HG03064 (cell line): ENCODE data around the gene FREY1.

Source experiments
- ATAC-seq: cut with Tn5 transposase; IDR thresholded peaks from one replicate; pipeline ENCODE4 v1.9.1; 2021; ENCODE audit warnings: low read depth; ENCODE audit not compliant: unreplicated experiment

The FREY1 gene

GRCh38 chr11:45897556-45897955 is 9.5 kb downstream of the FREY1 start:
- no peak for ATAC-seq

- no peak for ATAC-seq
Measured at GRCh38 chr11:45896422-45896984, 10.6 kb downstream of the FREY1 start.

GRCh38 chr11:45895553-45896259 is 11.4 kb downstream of the FREY1 start:
- ATAC-seq = no peak

- ATAC-seq = no peak
Measured at GRCh38 chr11:45894555-45895247, 12.4 kb downstream of the FREY1 start.

- ATAC-seq = no peak
Measured at GRCh38 chr11:45892856-45893255, 14.2 kb downstream of the FREY1 start.

GRCh38 chr11:45890886-45891550 is 16.1 kb downstream of the FREY1 start:
- ATAC-seq = no peak

- no peak for ATAC-seq
Measured at GRCh38 chr11:45889966-45890365, 17.1 kb downstream of the FREY1 start.

GRCh38 chr11:45889555-45889954 is 17.5 kb downstream of the FREY1 start:
- no peak for ATAC-seq

- no peak for ATAC-seq
Measured at GRCh38 chr11:45887587-45887986, 19.5 kb downstream of the FREY1 start.

GRCh38 chr11:45886816-45887520 is 20.1 kb downstream of the FREY1 start:
- no peak for ATAC-seq

- no peak for ATAC-seq
Measured at GRCh38 chr11:45885921-45886721, 20.9 kb downstream of the FREY1 start.

GRCh38 chr11:45885274-45885920 is 21.7 kb downstream of the FREY1 start, which contains the start of gene MAPK8IP1:
TSS of gene MAPK8IP1 (plus strand) at chr11:45885651. CDS start at chr11:45885821, 170 bp downstream.
- ATAC-seq = peak; percentile 63

- no peak for ATAC-seq
Measured at GRCh38 chr11:45884596-45885185, 22.4 kb downstream of the FREY1 start.

- ATAC-seq = no peak
Measured at GRCh38 chr11:45881708-45882368, 25.2 kb downstream of the FREY1 start.

- no peak for ATAC-seq
Measured at GRCh38 chr11:45880772-45881570, 26.1 kb downstream of the FREY1 start.

GRCh38 chr11:45879803-45880686 is 27.0 kb downstream of the FREY1 start:
- no peak for ATAC-seq

GRCh38 chr11:45877845-45878244 is 29.2 kb downstream of the FREY1 start:
- no peak for ATAC-seq
